GM18858 (cell line): ENCODE measurements around the gene DHTKD1.
"Not testable (repeated sequence)": the region's sequence is repeated elsewhere in the genome, so short reads cannot be mapped to it uniquely, and the experiment has no call there.

Experiments
- ATAC-seq: cut with Tn5 transposase; IDR thresholded peaks from one replicate; pipeline ENCODE4 v1.9.1; 2021; ENCODE audit not compliant: unreplicated experiment

Gene DHTKD1

DNA sequence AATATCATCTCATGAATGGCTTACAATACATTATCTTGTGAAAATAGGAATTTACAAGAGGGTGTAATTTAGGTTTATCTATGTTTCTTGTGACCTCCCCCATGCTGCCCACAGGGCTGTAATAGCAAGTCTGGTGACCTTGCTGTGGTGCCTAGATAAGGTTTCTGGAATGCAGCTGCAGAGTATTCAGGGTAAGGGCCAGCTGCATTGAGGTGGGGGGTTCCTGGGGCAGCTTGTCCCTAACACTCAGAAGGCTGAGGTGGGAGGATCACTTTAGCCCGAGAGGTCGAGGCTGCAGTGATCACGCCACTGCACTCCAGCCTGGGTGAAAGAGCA is 5.3 kb upstream of the DHTKD1 start:
- ATAC-seq, result no peak

DNA sequence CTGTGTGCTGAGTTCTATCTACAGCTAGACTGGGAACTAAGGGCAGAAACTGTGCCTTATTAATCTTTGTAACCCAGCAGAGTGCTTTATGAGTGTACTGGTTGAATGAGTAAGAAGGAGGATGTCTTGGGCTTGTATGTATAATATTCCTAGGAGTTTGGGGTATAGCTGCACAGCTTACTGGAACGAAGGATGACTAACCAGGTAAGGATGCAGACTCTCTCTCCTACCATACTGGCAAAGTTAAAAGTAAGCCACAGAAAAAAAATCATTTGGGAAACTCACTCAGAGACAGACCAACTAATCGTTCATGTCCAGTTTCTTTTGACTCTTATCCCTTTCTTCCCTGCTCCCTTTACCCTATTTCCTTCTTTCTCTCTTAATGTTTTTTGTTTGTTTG is 1.4 kb upstream of the DHTKD1 start:
- no peak for ATAC-seq

DNA sequence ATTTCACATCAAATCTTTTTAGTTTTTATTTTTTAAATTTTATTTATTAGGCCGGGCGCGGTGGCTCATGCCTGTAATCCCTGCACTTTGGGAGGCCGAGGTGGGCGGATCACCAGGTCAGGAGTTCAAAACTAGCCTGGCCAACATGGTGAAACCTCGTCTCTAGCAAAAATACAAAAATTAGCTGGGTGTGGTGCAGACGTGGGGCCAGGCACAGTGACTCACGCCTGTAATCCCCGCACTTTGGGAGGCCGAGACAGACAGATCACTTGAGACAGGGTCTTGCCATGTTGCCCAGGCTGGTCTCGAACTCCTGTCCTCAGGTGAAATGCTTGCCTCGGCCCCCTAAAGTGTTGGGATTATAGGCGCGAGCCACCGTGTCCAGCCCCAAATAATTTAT is 2.7 kb downstream of the DHTKD1 start:
- ATAC-seq, result not testable (repeated sequence)

DNA sequence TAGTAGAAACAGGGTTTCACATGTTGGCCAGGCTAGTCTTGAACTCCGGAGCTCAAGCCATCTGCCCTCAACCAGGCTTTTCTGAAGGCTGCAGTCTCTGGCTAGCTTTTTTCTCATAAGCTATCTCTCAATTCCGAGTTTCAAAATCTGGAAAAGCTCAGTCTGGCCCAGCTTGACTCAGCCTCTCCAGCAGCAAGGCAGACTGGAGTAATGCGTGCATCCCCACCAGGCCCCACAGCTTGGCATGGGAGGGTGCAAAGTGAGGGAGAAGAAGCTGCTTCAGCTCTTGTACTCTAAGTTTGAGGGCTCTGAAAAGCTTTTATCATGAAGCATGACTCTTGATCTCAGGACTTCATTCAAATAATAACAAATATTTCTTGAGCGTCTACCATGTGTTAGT is 4.8 kb downstream of the DHTKD1 start:
- no peak for ATAC-seq

DNA sequence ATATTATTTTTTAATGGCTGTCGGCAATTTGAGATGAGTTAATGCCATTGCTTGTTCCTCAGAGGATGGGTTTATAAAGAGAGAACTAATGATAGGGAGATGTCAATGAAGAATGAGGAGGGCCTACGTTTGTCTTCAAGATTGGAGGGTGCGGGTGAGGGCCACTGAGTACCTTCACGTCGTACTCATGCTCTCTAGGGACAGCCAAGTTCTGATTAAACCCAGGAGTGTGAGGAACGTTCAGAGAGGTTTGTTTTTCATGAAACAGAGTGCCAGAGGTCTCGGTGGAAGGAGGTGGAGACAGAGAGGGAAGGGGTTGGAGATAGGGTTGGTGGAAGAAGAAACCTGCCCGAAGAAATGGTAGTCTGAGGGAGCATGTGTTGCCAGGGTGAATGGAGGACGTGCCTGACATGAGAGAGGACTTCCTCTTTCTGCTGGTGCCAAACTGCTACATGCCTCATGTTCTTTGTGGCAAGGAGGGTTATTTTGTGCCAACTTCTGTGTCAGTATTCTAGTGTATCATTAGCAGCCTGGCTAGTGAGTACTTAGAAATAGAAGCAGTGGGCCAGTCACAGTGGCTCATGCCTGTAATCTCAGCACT is 8.9 kb downstream of the DHTKD1 start:
- ATAC-seq, result no peak

DNA sequence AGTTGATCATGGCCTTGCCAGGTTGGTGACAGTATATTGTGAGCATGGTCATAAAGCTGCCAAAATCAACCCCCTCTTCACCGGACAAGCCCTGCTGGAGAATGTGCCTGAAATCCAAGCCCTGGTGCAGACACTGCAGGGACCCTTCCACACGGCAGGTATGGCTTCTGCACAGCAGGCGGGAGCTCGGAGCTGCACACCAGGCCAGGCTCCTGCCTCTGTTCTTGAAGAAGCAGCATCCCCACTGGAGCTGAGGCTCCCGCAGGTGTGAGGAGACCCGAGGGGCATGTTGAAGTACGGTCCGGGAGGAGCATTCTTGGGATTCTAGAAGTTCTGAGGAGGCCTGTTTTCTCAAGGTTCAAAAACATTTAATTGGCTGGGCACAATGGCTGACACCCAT is 12.7 kb downstream of the DHTKD1 start:
- no peak for ATAC-seq

- ATAC-seq, result no peak
Observed at GRCh38 chr10:12081879-12082557, 13.3 kb downstream of the DHTKD1 start.

DNA sequence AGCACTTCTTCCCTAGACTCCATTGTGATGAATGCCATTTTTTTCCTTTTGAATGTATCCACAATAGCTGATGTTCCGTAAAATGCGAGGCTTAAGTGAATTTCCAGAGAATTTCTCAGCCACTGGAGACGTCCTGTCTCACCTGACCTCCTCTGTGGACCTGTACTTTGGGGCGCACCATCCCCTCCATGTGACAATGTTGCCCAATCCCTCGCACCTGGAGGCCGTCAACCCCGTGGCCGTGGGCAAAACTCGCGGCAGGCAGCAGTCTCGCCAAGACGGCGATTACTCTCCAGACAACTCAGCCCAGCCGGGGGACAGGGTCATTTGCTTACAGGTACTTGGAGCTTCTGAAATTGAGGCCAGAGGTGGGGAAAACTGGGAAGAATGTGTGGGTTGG is 20.2 kb downstream of the DHTKD1 start:
- no peak for ATAC-seq

- ATAC-seq, result no peak
Observed at GRCh38 chr10:12091421-12091820, 22.7 kb downstream of the DHTKD1 start.

- not testable (repeated sequence) for ATAC-seq
Observed at GRCh38 chr10:12097361-12097760, 28.6 kb downstream of the DHTKD1 start.

GRCh38 chr10:12097791-12098190 is 29.0 kb downstream of the DHTKD1 start:
- ATAC-seq, result no peak

GRCh38 chr10:12098966-12099365 is 30.2 kb downstream of the DHTKD1 start:
- ATAC-seq, result no peak

- ATAC-seq, result no peak
Observed at GRCh38 chr10:12103802-12104201, 35.0 kb downstream of the DHTKD1 start.

- ATAC-seq, result no peak
Observed at GRCh38 chr10:12107781-12108180, 39.0 kb downstream of the DHTKD1 start.

GRCh38 chr10:12109286-12109685 is 40.5 kb downstream of the DHTKD1 start:
- no peak for ATAC-seq

DNA sequence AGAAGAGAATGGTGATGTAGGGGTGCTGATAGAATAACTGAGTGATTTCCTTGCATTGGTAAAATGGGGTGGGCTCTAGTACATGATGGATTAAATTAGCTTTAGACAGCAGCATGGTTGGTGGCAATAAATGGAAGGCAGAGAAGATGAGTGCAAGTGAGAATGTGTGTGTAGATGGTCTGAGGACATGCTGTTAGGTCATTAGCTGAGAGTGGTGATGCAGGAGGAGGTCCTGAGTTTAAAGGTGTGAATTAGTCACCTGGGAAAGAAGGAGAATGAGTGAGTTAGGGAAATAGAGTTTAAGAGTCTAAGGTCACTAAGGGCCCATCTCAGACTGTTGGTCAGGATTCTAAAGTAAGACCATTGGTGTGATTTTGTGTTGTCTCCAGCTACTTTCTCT is 42.8 kb downstream of the DHTKD1 start:
- ATAC-seq, result no peak

DNA sequence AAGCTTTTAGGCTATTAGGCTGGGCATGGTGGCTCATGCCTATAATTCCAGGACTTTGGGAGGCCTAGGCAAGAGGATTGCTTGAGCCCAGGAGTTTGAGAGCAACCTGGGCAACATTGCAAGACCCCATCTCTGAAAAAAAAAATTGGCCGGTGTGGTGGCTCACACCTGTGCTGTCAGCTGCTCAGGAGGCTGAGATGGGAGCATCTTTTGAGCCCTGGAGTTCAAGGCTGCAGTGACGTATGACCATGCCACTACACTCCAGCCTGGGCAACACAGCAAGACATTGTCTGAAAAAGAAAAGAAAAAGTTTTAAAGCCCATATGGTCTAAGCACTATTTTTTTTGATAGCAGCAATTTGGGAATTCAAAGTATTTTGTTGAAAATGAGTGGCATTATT is 44.9 kb downstream of the DHTKD1 start:
- no peak for ATAC-seq

DNA sequence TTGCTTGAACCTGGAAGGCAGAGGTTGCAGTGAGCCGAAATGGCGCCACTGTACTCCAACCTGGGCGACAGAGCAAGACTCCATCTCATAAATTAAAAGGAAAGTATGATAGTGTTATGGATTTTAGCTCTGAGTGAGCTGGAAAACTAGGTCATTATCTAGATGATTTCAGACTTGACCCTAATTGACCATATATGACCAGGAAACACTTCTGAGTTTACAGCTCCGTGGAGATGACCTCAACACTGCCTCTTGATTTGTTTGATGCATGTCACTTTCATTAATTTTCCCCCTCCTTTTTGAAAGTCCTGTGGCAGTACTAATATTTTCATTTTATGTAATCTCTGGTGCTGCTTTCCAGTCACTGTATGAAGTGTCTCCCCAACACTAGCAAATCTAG is 52.9 kb downstream of the DHTKD1 start:
- no peak for ATAC-seq

DNA sequence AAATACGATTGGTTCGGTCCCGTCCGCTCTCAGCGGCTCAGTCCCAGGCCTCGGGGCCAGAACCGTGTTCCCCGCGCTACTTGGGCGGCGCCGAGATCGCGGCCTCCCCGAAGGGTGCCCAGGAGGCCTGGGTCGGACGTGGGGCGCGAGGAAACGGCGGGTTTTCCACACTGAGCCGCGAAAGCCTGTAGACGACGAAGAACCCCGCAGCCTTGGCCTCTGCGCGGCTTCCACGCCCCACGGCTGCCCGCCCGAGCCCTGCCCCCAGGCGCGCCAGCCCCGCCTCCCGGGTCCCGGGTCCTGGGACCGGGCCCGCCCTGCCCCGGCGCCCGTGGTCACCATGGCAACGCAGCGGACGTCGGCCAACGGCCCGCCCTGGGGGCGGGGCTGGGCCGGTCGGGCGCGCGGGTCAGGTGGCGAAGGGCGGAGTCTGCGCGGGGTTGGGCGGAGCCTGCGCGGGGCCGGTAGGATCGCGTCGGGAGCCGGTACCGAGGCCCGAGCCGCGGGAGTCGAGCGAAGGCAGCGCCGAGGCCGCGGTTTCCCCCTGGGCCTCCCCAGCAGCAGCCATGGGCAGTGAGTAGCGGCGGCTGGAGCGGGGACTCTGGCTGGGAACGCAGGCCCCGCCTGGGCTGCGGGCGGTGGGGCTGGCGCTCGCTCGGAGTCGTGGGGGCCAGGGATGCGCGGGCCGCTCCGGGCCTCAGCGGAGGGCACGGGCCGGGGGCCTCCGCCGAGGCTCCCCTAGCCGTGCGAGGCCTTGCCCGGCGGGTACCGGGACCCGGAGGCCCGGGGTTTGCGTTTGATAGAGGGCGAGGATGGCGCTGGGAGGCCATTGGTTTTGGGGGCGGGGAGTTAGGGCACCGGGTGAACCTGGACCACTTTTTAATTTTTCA is 60.7 kb downstream of the DHTKD1 start, which contains the start of gene SEC61A2:
TSS of gene SEC61A2 (plus strand) at position 456 of the 890 bp plus-strand sequence. CDS start at position 567, 111 bp downstream.
- ATAC-seq, result peak; percentile 78

DNA sequence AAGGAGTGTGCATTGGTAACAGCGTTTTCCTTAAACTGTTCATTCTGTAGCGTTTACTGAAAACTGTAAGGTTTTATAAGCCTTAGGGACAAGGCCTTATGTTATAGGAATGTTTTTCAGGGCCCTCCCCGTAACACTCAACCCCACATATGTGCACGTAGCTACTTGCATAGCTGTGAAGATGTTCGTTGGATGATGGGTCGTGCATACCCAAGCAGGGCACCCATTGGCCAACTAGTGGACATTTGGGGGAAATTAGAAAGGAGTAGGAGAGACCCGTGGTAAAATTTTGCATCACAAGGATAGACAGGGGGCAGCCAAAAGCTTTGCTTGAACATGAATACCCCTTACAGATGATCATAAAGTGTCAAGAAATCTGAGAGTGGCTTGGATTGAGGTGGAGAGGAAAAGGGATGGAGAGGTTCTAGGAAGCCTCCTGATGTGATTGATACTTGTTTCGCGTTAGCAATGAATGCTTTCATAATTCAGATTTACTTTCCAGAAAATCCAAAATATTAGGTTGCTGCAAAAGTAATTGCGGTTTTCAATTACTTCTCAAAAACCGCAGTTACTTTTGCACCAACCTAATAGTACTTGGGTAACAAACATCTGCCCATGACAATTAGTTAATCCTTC is 61.6 kb downstream of the DHTKD1 start:
- no peak for ATAC-seq

- ATAC-seq, result no peak
Observed at GRCh38 chr10:12135631-12136030, 66.9 kb downstream of the DHTKD1 start.

- no peak for ATAC-seq
Observed at GRCh38 chr10:12140038-12140437, 71.3 kb downstream of the DHTKD1 start.
